AG04450 (cell line): ENCODE measurements around the gene TRIM14. TPM values are rescaled to one million over a fixed set of nuclear protein-coding genes. Genes with fewer than 3 reads are reported as not detected.
A peak's percentile ranks its signal among the peaks of the same experiment; 100 is the strongest.

Experiments used
- CTCF ChIA-PET: fragments of 300-600, 350-600 bp; formaldehyde crosslinking; extraction: SDS; loops from one replicate; lab custom pipeline; 2022; ENCODE audit warnings: antibody characterized with exemption, inconsistent platforms; lab: Charles Lee
- POLR2A ChIA-PET: fragments of 350-600 bp; formaldehyde crosslinking; extraction: SDS; loops from one replicate; lab custom pipeline; 2021; ENCODE audit warnings: antibody characterized with exemption, inconsistent platforms; lab: Yijun Ruan, JAX
- DNase-seq: peaks from one replicate; pipeline ENCODE4 v3.0.0-alpha.2; 2011; ENCODE audit warnings: low read depth, low spot score
- H3K27ac ChIP-seq: one replicate; pipeline ENCODE4 v1.5.1; 2012; ENCODE audit warnings: low read depth, low read length, control low read depth
- H3K27me3 ChIP-seq: one replicate; pipeline ENCODE4 v1.6.0; 2012; ENCODE audit warnings: low read length; ENCODE audit not compliant: control insufficient read depth, insufficient read depth
- H3K4me3 ChIP-seq: 2 replicates; pipeline ENCODE4 v1.5.1; 2011; ENCODE audit warnings: mild to moderate bottlenecking, low read depth, low read length, control low read depth
- H3K9me3 ChIP-seq: 2 replicates; pipeline ENCODE4 v1.5.1; 2012; ENCODE audit warnings: low read length; ENCODE audit not compliant: control insufficient read depth, insufficient read depth
- polyA plus RNA-seq: library from polyadenylated mRNA; depleted of rRNA; stranded (reverse); fragments of >200 nt; gene quantifications from 2 replicates; pipeline ENCODE4 v1.2.3, GENCODE V29; 2011
- TF ChIP-seq, protein P1 (sequence below): IDR thresholded peaks from 2 replicates; pipeline ENCODE4 v1.5.1; 2011; ENCODE audit warnings: low read depth, low read length, control low read depth, inconsistent platforms

The TRIM14 gene
- polyA plus RNA-seq, 1 experiment: 8.3 TPM

DNA sequence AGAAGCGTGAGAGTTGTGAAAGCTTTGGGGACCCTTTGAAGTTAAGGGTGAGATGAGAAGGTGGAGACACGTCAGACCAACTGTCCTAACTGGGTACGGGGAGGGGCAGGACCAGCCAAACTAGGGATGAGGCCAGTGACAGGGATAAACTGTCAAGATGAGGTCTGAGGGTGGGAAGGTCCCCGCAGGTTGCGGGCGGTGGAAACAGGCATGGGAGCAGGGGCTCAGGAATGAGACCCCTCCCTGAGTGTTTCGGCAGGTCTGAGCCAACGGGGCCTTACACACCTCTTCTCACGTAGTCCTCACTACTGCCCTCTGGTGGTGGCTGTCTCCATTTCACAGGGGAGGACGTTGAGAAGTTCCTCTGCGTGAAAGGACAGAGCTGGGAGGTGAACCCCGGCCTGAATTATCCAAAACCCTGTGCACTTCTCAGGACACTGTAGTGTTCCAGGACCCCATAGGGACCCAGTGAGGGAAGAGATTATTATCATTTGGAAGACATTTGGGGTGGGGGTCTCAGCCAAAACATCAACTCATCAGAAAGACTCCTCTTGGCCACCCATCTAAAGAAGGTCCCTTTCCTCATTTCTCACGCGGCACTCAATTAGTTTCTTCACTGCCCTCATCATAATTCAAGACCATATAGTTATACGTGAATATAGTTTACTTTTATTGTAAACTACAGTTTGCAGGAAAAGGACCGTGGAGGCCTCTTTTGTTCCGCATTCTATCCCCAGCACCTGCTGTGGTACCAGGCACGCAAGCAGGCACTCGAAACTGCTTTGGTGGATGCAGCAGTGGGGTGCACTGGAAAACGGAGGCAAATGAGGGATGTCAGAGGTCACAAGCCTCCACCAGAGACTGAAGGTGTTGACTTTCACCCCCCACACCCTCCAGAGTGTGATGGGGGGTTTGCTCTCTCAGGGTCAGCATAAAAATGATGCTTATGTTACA lies 84.2 kb downstream of the TRIM14 start:
- POLR2A ChIA-PET: interaction anchor here (0.7 to 2.4 kb wide), 3 partner anchors 22 to 112 kb away, joined by 3 to 9 read pairs (median 5); partner anchors contain the start of genes NANS and TRMO
- Histone ChIP-seq H3K9me3 (no peaks in the 10 kb centered on the region), H3K27ac (peak overlapping the region; percentile 90), H3K27me3 (no peaks in the 10 kb centered on the region), H3K4me3 (no peak overlapping the region)
- DNase-seq: no peak
- TF ChIP-seq, protein P1, sequence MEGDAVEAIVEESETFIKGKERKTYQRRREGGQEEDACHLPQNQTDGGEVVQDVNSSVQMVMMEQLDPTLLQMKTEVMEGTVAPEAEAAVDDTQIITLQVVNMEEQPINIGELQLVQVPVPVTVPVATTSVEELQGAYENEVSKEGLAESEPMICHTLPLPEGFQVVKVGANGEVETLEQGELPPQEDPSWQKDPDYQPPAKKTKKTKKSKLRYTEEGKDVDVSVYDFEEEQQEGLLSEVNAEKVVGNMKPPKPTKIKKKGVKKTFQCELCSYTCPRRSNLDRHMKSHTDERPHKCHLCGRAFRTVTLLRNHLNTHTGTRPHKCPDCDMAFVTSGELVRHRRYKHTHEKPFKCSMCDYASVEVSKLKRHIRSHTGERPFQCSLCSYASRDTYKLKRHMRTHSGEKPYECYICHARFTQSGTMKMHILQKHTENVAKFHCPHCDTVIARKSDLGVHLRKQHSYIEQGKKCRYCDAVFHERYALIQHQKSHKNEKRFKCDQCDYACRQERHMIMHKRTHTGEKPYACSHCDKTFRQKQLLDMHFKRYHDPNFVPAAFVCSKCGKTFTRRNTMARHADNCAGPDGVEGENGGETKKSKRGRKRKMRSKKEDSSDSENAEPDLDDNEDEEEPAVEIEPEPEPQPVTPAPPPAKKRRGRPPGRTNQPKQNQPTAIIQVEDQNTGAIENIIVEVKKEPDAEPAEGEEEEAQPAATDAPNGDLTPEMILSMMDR: peak; percentile 74
- CTCF ChIA-PET: interaction anchor here (0.5 to 3.3 kb wide), 21 partner anchors 8 to 278 kb away, joined by 3 to 34 read pairs (median 4); partner anchors contain the start of gene TRMO

DNA sequence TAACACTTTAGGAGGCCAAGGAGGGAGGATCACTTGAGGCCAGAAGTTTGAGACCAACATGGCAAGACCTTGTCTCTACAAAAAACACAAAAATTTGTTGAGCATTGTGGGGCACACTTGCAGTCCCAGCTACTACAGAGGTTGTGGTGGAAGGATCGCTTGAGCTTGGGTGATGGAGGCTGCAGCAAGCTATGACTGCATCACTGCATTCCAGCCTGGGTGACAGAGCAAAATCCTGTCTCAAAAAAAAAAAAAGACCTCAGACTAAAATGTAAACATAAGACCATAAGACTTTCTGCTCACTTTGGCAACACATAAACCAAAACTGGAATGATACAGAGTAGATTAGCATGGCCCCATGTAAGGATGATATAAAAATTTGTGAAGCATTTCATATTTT lies 87.1 kb downstream of the TRIM14 start:
- no peaks in the 10 kb centered on the region for H3K27me3 ChIP-seq
- CTCF ChIA-PET: interaction anchor here (1.6 kb wide), 1 partner anchor 108 kb away, joined by 12 read pairs; no protein-coding TSS in a partner anchor
- TF ChIP-seq, protein P1: no peak
- POLR2A ChIA-PET: interaction anchor here (0.7 to 1.3 kb wide), 3 partner anchors 25 to 225 kb away, joined by 3 to 4 read pairs (median 4); partner anchors contain the start of gene NANS
- H3K4me3 ChIP-seq: no peak overlapping the region
- H3K9me3 ChIP-seq: no peaks in the 10 kb centered on the region
- peak; percentile 36 for DNase-seq
- H3K27ac ChIP-seq: peak overlapping the region; percentile 66

DNA sequence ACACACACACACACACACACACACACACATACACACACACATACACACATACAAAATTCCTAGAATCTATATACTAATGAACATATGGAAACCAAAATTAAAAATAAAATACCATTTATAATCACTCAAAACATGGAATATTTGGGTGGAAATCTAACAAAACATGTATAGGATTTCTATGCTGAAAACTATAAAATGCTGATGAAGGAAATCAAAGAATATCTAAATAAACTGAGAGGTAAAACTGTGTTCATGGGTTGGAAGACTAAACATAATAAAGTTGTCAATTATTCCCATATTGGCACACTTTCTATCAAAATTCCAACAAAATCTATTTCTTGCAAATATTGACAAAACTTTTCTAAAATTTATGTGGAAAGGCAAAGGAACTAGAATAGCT lies 87.9 kb downstream of the TRIM14 start:
- no peak for DNase-seq
- POLR2A ChIA-PET: no interaction called here
- CTCF ChIA-PET: interaction anchor here (1.6 kb wide), 1 partner anchor 108 kb away, joined by 12 read pairs; no protein-coding TSS in a partner anchor
- no peak overlapping the region for H3K27ac ChIP-seq
- H3K4me3 ChIP-seq: no peak overlapping the region
- TF ChIP-seq, protein P1: no peak
- no peaks in the 10 kb centered on the region for H3K9me3 ChIP-seq
- no peaks in the 10 kb centered on the region for H3K27me3 ChIP-seq

DNA sequence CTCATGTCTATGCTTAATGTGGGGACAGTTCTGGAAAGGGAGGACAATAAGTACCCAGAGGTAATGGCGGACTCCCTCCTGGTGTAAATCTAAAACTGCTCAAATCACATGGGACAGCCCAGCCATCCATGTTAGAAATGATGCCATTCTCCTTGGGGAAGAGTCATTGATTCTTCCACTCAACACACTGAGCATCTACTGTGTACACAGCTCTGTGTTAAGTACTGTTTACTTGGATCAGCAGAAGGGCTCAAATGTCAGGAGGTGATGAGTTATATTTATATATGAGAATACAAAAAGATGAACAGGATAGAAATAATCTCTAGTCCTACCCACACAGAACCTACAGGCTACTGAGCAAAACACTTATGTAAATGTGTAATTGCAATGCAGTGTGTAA lies 94.3 kb downstream of the TRIM14 start:
- no peak overlapping the region for H3K4me3 ChIP-seq
- POLR2A ChIA-PET: no interaction called here
- TF ChIP-seq, protein P1: no peak
- H3K9me3 ChIP-seq: no peaks in the 10 kb centered on the region
- CTCF ChIA-PET: interaction anchor here (3.0 kb wide), 1 partner anchor 10 kb away, joined by 28 read pairs; no protein-coding TSS in a partner anchor
- DNase-seq: no peak
- H3K27me3 ChIP-seq: no peaks in the 10 kb centered on the region
- H3K27ac ChIP-seq: no peak overlapping the region

DNA sequence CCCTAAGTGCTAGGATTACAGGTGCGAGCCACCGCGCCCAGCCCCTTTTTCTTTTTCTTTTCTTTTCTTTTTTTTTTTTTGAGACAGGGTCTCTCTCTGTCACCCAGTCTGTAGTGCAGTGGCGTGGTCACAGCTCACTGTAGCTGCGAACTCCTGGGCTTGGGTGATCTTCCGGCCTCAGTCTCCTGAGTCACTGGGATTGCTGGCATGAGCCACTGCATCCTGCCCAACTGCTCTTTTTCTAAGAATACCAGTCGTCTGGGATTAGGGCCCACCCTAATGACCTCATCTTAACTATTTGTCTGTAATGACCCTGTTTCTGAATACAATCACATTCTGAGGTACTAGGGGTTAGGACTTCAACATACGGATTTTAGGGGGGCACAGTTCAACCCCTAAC lies 96.6 kb downstream of the TRIM14 start:
- TF ChIP-seq, protein P1: no peak
- CTCF ChIA-PET: interaction anchor here (1.6 kb wide), 1 partner anchor 11 kb away, joined by 3 read pairs; no protein-coding TSS in a partner anchor
- no peaks in the 10 kb centered on the region for H3K27me3 ChIP-seq
- no peak overlapping the region for H3K4me3 ChIP-seq
- no peak overlapping the region for H3K27ac ChIP-seq
- POLR2A ChIA-PET: interaction anchor here (0.6 kb wide), 1 partner anchor 41 kb away, joined by 4 read pairs; no protein-coding TSS in a partner anchor
- DNase-seq: no peak
- no peaks in the 10 kb centered on the region for H3K9me3 ChIP-seq
